ENCODE measurements around the gene FXN.
"Not testable (repeated sequence)": the region's sequence is repeated elsewhere in the genome, so short reads cannot be mapped to it uniquely, and the experiment has no call there.

Gene FXN

DNA sequence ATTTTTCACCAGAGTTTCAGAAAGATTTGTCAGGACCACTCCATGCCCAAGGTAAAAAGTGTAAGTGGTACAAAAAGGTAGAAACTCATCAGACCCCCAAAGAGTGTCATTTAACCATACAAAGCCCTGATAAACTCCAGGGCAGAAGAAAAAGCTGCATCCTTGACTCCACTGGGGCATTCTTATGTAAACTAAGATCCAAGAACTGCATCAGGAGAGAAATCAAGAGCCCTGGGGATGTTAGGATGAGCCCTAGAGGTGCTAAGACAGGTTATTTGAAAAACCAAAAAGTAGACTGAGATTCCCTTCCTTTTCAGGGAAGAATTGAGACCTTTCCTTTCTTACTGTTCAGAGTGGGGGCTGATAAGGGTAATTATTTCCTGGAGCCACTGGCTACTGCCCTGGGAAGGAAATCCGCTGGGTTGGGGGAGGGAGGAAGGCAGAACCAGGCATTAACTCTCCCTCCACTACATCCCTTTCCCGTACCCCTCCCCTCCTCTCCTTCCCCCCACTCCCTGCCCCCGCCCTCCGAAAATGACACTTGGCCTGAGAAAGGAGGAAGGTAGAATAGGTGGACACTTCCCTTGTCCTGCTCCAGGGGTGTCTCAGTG is 54.7 kb downstream of the FXN start:
- TF ChIP-seq, protein P1, sequence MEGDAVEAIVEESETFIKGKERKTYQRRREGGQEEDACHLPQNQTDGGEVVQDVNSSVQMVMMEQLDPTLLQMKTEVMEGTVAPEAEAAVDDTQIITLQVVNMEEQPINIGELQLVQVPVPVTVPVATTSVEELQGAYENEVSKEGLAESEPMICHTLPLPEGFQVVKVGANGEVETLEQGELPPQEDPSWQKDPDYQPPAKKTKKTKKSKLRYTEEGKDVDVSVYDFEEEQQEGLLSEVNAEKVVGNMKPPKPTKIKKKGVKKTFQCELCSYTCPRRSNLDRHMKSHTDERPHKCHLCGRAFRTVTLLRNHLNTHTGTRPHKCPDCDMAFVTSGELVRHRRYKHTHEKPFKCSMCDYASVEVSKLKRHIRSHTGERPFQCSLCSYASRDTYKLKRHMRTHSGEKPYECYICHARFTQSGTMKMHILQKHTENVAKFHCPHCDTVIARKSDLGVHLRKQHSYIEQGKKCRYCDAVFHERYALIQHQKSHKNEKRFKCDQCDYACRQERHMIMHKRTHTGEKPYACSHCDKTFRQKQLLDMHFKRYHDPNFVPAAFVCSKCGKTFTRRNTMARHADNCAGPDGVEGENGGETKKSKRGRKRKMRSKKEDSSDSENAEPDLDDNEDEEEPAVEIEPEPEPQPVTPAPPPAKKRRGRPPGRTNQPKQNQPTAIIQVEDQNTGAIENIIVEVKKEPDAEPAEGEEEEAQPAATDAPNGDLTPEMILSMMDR (IDR thresholded peaks at IDR 0.05; ENCODE audit: extremely low read depth, insufficient read depth, missing control alignments) = no peak
- in situ Hi-C loops (cut with MboI; ENCODE audit: low pct_unique_long_range_greater_than_20kb, low sequenced_read_pairs, unreplicated experiment) = no loop called here
- DNase-seq (ENCODE audit: low spot score) = no peak

DNA sequence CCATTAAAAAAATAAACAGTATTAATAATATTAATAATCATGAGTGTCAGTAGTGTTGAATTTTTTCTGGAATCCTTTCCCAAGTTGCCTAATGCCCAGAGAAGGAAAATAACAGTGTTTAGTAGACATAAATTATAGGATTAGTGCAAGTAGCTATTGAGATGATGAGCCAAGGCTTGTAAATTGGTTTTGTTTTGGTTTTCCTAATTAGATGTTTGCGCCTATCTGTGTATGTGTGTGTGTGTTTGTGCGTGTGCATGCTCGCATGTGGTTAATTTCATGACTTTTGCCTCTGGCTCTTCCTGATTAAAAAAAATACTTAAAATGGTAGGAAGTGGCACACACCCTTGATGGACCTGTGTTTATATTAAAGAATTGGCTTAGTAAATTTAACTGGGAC is 55.4 kb downstream of the FXN start:
- TF ChIP-seq, protein P1 (IDR thresholded peaks at IDR 0.05; ENCODE audit: extremely low read depth, insufficient read depth, missing control alignments) = no peak
- DNase-seq (ENCODE audit: low spot score) = no peak
- in situ Hi-C loops (cut with MboI; ENCODE audit: low pct_unique_long_range_greater_than_20kb, low sequenced_read_pairs, unreplicated experiment) = no loop called here

DNA sequence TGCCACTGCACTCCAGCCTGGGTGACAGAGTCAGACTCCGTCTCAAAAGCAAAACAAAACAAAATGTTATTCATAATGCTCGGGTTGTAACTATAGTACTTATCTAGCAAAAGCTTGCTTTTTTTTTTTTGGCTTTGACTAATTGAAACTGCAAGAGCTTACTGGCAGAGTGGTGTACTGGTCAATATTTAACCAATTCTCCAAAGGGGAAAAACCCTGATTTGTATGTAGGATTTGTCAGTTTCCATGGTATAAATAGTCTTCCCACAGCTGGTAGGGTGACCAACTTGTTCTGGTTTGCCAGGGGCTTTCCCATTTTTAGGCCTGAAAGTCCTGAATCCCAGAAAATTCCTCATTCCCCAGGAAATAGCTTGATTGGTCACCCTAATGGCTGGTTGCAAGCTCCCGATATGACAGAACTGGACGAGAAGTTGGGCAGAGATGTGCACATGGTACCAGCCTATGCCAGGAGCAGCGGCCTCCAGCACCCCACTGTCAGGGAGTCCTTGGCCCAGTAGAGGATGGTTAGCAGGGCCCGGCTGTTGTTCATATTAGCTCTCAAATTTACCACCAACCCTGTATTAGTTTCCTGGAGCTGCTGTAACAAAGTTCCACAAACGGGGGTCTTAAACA is 58.0 kb downstream of the FXN start:
- DNase-seq (ENCODE audit: low spot score) = no peak
- TF ChIP-seq, protein P1 (IDR thresholded peaks at IDR 0.05; ENCODE audit: extremely low read depth, insufficient read depth, missing control alignments) = no peak
- in situ Hi-C loops (cut with MboI; ENCODE audit: low pct_unique_long_range_greater_than_20kb, low sequenced_read_pairs, unreplicated experiment) = no loop called here

DNA sequence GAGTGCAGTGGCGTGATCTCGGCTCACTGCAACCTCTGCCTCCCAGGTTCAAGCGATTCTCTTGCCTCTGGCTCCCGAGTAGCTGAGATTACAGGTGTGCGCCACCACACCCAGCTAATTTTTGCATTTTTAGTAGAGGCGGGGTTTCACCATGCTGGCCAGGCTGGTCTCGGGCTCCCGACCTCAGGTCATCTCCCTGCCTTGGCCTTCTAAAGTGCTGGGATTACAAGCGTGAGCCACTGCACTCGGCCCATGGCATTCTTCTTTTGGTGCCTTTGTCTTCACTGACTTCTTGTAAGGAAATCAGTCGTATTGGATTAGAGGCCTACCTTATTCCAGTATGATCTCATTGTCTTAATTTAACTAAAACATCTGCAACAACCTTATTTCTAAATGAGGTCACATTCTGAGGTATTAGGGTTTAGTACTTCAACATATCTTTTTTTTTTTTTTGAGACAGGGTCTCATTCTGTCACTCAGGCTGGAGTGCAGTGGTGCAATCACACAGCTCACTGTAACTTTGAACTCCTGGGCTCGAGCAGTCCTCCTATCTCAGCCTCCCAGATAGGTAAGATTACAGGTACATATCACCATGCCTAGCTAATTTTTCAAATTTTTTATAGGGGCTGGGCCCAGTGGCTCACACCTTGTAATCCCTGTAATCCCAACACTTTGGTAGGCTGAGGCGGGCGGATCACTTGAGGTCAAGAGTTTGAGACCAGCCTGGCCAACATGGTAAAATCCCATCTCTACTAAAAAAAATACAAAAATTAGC is 59.0 kb downstream of the FXN start:
- in situ Hi-C loops (cut with MboI; ENCODE audit: low pct_unique_long_range_greater_than_20kb, low sequenced_read_pairs, unreplicated experiment); DNase-seq (ENCODE audit: low spot score): not testable (repeated sequence)

DNA sequence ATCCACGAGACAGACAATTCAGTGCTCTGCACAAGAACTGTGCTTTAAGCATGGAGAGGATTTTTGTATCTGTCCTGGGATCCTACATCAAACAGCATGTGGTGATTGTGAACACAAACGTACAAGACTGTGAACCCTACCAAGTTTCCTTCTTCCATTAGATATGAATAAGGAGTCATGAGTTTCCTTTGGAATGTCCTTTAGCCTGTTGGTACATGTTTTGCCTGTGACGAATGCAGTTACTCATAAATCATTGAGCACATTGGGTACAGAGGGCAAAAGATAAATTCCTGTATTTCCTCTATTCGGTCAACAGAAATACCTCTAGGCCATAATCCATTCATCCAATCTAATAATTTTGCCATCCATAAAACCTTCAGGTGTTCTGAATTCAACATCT is 61.5 kb downstream of the FXN start:
- TF ChIP-seq, protein P1 (IDR thresholded peaks at IDR 0.05; ENCODE audit: extremely low read depth, insufficient read depth, missing control alignments) = no peak
- in situ Hi-C loops (cut with MboI; ENCODE audit: low pct_unique_long_range_greater_than_20kb, low sequenced_read_pairs, unreplicated experiment) = no loop called here
- DNase-seq (ENCODE audit: low spot score) = no peak

DNA sequence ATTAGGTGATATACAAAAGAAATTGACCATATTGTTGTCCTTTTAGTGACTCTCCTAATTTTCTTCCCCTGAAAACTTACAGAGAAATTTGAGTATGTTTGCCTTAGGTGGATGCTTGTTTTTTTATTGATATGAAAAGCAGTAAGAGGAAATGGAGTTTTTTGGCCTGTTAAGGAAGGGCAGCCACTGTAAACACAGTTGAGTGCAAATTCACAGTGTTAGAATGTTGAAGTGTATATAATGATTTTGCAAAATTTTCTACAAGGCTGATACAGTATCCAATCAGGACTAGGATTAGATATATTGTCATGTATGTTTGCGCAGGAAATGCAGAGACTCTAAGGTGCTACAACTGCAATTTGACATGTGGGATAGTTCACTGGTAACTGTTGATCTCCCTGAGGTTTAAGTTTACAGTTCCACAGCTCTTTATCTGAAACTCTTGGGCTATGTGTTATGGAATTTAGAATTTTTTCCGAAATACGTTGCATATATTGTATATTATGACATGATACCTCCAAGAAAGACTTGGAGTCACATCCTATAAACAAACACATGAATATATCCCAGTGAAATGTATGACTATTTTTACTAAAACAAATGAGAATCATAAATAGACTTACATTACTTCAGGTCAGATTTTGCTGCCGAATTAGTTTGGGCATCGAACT is 62.5 kb downstream of the FXN start:
- in situ Hi-C loops (cut with MboI; ENCODE audit: low pct_unique_long_range_greater_than_20kb, low sequenced_read_pairs, unreplicated experiment) = no loop called here
- DNase-seq (ENCODE audit: low spot score) = no peak
- TF ChIP-seq, protein P1 (IDR thresholded peaks at IDR 0.05; ENCODE audit: extremely low read depth, insufficient read depth, missing control alignments) = no peak

DNA sequence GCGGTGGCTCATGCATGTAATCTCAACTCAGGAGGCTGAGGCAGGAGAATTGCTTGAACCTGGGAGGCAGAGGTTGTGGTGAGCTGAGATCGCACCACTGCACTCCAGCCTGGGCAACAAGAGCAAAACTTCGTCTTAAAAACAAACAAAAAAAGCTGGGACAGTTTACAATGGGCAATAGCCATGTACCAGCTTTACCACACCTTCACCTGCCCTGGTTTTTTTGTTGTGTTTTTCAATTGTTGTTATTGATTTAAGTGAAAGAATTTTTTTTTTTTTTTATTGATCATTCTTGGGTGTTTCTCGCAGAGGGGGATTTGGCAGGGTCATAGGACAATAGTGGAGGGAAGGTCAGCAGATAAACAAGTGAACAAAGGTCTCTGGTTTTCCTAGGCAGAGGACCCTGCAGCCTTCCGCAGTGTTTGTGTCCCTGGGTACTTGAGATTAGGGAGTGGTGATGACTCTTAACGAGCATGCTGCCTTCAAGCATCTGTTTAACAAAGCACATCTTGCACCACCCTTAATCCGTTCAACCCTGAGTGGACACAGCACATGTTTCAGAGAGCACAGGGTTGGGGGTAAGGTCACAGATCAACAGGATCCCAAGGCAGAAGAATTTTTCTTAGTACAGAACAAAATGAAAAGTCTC is 67.9 kb downstream of the FXN start:
- in situ Hi-C loops (cut with MboI; ENCODE audit: low pct_unique_long_range_greater_than_20kb, low sequenced_read_pairs, unreplicated experiment); DNase-seq (ENCODE audit: low spot score): not testable (repeated sequence)
